Sigmoid colon (tissue), 7 donors: Measurements from ENCODE around the gene KCNH8. TPM values are rescaled to one million over a fixed set of nuclear protein-coding genes. Genes with fewer than 3 reads are reported as not detected.
"Not testable (repeated sequence)": the region's sequence is repeated elsewhere in the genome, so short reads cannot be mapped to it uniquely, and the experiment has no call there.

Source experiments
- DNase-seq: peaks from one replicate; pipeline ENCODE4 v3.0.0-alpha.2; 2019
- H3K27ac ChIP-seq, 4 donors: fragments of 200-600 bp; sonication (generic); one replicate each; pipeline ENCODE4 v1.5.1; 2016 to 2019; ENCODE audit warnings: mild to moderate bottlenecking in 1 of 4
- H3K27me3 ChIP-seq, 3 donors: fragments of 200-600 bp; sonication (generic); one replicate each; pipeline ENCODE4 v1.5.1; 2019; ENCODE audit warnings: mild to moderate bottlenecking in 1 of 3
- H3K36me3 ChIP-seq, 4 donors: fragments of 200-600 bp; sonication (generic); one replicate each; pipeline ENCODE4 v1.5.1; 2016 to 2019
- H3K4me1 ChIP-seq, 4 donors: fragments of 200-600 bp; sonication (generic); one replicate each; pipeline ENCODE4 v1.5.1; 2017 to 2019
- H3K4me3 ChIP-seq, 4 donors: fragments of 200-600 bp; sonication (generic); one replicate each; pipeline ENCODE4 v1.5.1; 2017 to 2019; ENCODE audit warnings: mild to moderate bottlenecking in 2 of 4, moderate library complexity in 1 of 4
- H3K9me3 ChIP-seq, 4 donors: fragments of 200-600 bp in 3 of 4; sonication (generic) in 3 of 4; one replicate each; pipeline versions ENCODE4 v1.5.1 to v1.6.1; 2013 to 2019
- EP300 ChIP-seq, 4 donors: sonication (generic); formaldehyde crosslinking; IDR thresholded peaks; one replicate each; pipeline ENCODE4 v1.6.1; 2017; ENCODE audit warnings: antibody characterized with exemption in 4 of 4
- POLR2A ChIP-seq, 2 donors: fragments of 450-650 bp; IDR thresholded peaks; one replicate each; pipeline ENCODE4 v1.6.1; 2016; ENCODE audit warnings: antibody characterized with exemption in 2 of 2, mild to moderate bottlenecking in 2 of 2, moderate library complexity in 2 of 2
- POLR2AphosphoS5 ChIP-seq, 4 donors: sonication (generic); formaldehyde crosslinking; IDR thresholded peaks; one replicate each; pipeline ENCODE4 v1.6.1; 2017; ENCODE audit warnings: antibody characterized with exemption in 4 of 4
- WGBS, 2 donors: extraction: QIAGEN DNeasy Blood & Tissue Kit; methylation state at CpG; one replicate each; pipeline ENCODE4 v1.1.7; 2013; 5-methylcytosine and 5-hydroxymethylcytosine counted together
- intact Hi-C: fragments of 100-400 bp; cut with DNase I; formaldehyde crosslinking; loops from one replicate; pipeline ENCODE4 v1.15.1; 2023
- polyA plus RNA-seq, 3 donors: library from polyadenylated mRNA; stranded (reverse); fragments of 200-250 nt; gene quantifications; one replicate each; pipeline ENCODE4 v1.2.3, GENCODE V29; 2013
- total RNA-seq, 4 donors: library from RNA; depleted of rRNA; stranded (reverse); fragments of >200 nt; gene quantifications; one replicate each; pipeline ENCODE4 v1.1.0, GENCODE V29; 2016
- TF ChIP-seq, protein P1 (sequence below), 4 experiments: fragments of 450-650 bp in 3 of 4; fragments of 200-600 bp in 1 of 4; IDR thresholded peaks; one replicate each; pipeline ENCODE4 v1.5.1; 2016 to 2019; ENCODE audit warnings: antibody characterized with exemption in 4 of 4, mild to moderate bottlenecking in 3 of 4, moderate library complexity in 2 of 4
- donor health status: healthy with polysubstance abuse.
- donor health status: Bipolar disorder and iron deficiency.
- donor health status: healthy.

KCNH8 gene
- total and polyA plus RNA-seq, 7 donors, result 0.23 to 1.1 (median 0.66) TPM

DNA sequence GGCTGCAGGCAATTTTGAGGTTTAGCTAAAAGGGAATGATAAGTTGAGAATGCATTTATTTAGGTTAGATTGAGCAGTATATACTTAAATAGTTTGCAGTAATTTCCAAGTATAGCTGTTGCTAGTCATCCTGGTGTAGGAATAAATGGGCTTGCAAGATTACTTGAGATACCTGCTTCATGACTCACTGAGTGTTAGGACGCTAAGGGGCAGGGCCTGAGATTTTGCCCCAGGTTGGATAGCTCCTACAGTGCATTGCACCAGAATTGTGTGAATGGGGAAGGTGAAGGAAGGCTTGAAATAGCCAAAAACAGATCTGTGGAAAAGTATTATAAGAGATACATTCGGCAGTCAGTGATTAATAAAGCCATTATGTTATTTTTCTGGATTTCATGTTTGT is 72.8 kb downstream of the KCNH8 start:
- no peak for TF ChIP-seq EP300 (IDR thresholded peaks at IDR 0.05)
- TF ChIP-seq, protein P1, sequence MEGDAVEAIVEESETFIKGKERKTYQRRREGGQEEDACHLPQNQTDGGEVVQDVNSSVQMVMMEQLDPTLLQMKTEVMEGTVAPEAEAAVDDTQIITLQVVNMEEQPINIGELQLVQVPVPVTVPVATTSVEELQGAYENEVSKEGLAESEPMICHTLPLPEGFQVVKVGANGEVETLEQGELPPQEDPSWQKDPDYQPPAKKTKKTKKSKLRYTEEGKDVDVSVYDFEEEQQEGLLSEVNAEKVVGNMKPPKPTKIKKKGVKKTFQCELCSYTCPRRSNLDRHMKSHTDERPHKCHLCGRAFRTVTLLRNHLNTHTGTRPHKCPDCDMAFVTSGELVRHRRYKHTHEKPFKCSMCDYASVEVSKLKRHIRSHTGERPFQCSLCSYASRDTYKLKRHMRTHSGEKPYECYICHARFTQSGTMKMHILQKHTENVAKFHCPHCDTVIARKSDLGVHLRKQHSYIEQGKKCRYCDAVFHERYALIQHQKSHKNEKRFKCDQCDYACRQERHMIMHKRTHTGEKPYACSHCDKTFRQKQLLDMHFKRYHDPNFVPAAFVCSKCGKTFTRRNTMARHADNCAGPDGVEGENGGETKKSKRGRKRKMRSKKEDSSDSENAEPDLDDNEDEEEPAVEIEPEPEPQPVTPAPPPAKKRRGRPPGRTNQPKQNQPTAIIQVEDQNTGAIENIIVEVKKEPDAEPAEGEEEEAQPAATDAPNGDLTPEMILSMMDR (IDR thresholded peaks at IDR 0.05), result no peak
- no peak for TF ChIP-seq POLR2A (IDR thresholded peaks at IDR 0.05)
- TF ChIP-seq POLR2AphosphoS5 (IDR thresholded peaks at IDR 0.05), result no peak
- Histone ChIP-seq H3K36me3 (no peaks in the 10 kb centered on the region), H3K27ac (no peak overlapping the region), H3K27me3 (no peaks in the 10 kb centered on the region), H3K4me1 (no peaks in the 10 kb centered on the region), H3K4me3 (no peak overlapping the region), H3K9me3 (no peaks in the 10 kb centered on the region)
- WGBS, 2 donors, result 86% methylated on average over 2 of the region's 2 CpGs
- intact Hi-C loops, result no loop called here
- DNase-seq, result no peak

DNA sequence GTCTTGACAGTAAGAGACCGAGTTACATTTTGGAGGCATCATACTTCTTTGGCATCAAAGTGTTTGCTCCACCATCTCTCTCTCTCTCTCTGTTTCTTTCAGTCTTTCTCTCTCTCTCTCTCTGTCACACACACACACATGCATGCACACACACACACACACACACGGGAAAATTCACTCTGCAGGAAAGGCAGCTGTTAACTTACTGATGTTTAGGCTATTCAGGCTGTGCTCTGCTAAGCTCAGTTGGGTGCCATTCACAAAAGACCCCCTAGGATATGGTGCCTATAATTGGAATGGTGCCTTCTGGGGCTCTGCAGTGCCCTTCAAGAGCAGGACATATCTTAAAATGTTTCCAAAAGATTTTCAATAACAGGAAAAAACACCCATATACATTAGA is 78.2 kb downstream of the KCNH8 start:
- H3K9me3 ChIP-seq, result no peaks in the 10 kb centered on the region
- no peak overlapping the region for H3K27ac ChIP-seq
- no peaks in the 10 kb centered on the region for H3K4me1 ChIP-seq
- TF ChIP-seq EP300 (IDR thresholded peaks at IDR 0.05), result no peak
- TF ChIP-seq, protein P1 (IDR thresholded peaks at IDR 0.05), result no peak
- TF ChIP-seq POLR2AphosphoS5 (IDR thresholded peaks at IDR 0.05), result no peak
- TF ChIP-seq POLR2A (IDR thresholded peaks at IDR 0.05), result no peak
- H3K4me3 ChIP-seq, result no peak overlapping the region
- 68 to 89% methylated on average over 2 of the region's 2 CpGs for WGBS, 2 donors
- no peak for DNase-seq
- no peaks in the 10 kb centered on the region for H3K36me3 ChIP-seq
- intact Hi-C loops, result no loop called here
- no peaks in the 10 kb centered on the region for H3K27me3 ChIP-seq

DNA sequence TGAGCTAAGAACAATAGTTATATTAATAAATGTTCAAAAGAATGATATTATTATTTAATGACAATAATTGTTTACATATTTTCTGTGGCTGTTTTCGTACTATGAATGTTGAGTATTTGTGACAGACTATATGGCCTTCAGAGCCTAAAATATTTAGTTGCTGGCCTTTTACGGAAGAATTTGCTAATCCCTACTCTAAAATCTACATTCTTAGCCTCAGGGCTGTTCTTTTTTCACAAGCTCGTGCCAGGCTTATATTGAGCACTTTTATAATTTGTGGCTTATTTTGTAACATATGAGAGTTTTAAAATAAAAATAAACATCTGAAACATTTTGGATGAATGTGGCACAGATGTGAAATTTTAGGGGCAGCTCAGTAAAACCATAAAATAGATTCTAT is 79.9 kb downstream of the KCNH8 start:
- H3K27me3 ChIP-seq, result no peaks in the 10 kb centered on the region
- H3K27ac ChIP-seq, result no peak overlapping the region
- no peak for TF ChIP-seq POLR2A (IDR thresholded peaks at IDR 0.05)
- TF ChIP-seq, protein P1 (IDR thresholded peaks at IDR 0.05), result no peak
- no peak for TF ChIP-seq EP300 (IDR thresholded peaks at IDR 0.05)
- no peak for TF ChIP-seq POLR2AphosphoS5 (IDR thresholded peaks at IDR 0.05)
- intact Hi-C loops, result no loop called here
- H3K4me1 ChIP-seq, result no peaks in the 10 kb centered on the region
- no peaks in the 10 kb centered on the region for H3K9me3 ChIP-seq
- WGBS, 2 donors, result 80 to 87% methylated on average over 3 of the region's 3 CpGs
- no peak overlapping the region for H3K4me3 ChIP-seq
- DNase-seq, result no peak
- no peaks in the 10 kb centered on the region for H3K36me3 ChIP-seq

DNA sequence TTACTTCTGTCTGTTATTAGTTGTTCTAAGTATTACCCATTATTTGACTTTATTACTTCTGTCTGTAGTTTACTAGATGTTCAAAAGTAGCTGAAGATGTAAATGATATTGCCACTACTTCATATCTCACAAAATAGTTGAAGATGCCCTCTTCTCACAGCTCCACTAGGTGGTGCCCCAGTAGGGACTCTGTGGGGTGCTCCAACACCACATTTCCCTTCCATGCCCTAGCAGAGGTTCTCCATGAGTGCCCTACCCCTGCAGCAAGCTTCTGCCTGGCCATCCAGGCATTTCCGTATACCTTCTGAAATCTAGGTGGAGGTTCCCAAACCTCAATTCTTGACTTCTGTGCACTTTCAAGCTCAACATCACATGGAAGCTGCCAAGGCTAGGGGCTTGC is 80.8 kb downstream of the KCNH8 start:
- no peak for DNase-seq
- WGBS, 2 donors, result 95 to 96% methylated on average over 1 of the region's 1 CpG
- no peak for TF ChIP-seq POLR2A (IDR thresholded peaks at IDR 0.05)
- TF ChIP-seq, protein P1 (IDR thresholded peaks at IDR 0.05), result no peak
- intact Hi-C loops, result no loop called here
- no peaks in the 10 kb centered on the region for H3K36me3 ChIP-seq
- no peaks in the 10 kb centered on the region for H3K9me3 ChIP-seq
- H3K27ac ChIP-seq, result no peak overlapping the region
- H3K4me1 ChIP-seq, result no peaks in the 10 kb centered on the region
- H3K4me3 ChIP-seq, result no peak overlapping the region
- no peaks in the 10 kb centered on the region for H3K27me3 ChIP-seq

DNA sequence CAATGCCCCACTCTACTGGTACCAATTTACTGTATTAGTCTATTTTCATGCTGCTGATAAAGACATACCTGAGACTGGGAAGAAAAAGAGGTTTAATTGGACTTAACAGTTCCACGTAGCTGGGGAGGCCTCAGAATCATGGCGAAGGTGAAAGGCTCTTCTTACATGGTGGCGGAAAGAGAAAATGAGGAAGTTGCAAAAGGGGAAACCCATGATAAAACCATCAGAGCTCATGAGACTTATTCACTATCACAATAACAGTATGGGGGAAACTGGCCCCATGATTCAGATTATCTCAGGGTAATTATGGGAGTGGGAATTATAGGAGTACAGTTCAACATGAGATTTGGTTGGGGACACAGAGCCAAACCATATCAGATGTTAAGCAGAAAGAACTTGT is 81.6 kb downstream of the KCNH8 start:
- intact Hi-C loops, H3K36me3 ChIP-seq, H3K4me1 ChIP-seq, DNase-seq, H3K9me3 ChIP-seq, H3K27ac ChIP-seq, H3K27me3 ChIP-seq, H3K4me3 ChIP-seq: not testable (repeated sequence)
- 65 to 89% methylated on average over 3 of the region's 3 CpGs for WGBS, 2 donors
